Natural killer cell (primary cell): ENCODE results near the gene MORC1. TPM values are rescaled to one million over a fixed set of nuclear protein-coding genes. Genes with fewer than 3 reads are reported as not detected.

Experiments
- ATAC-seq, 3 donors: fragments of 150-1000 bp in 2 of 3; fragments of 200-7000 bp in 1 of 3; cut with Tn5 transposase; 1 replicate in 1 of 3; 2 replicates in 2 of 3; pipeline ENCODE4 v1.10.0; 2021; ENCODE audit warnings: mild to moderate bottlenecking in 2 of 3, moderate library complexity in 2 of 3
- DNase-seq, 2 donors: peaks; one replicate each; pipeline versions ENCODE4 v3.0.0 to v3.0.0-alpha.2; 2013 to 2021; ENCODE audit warnings: mixed read lengths in 1 of 2
- H3K27ac ChIP-seq: one replicate; pipeline ENCODE4 v1.5.1; 2013; ENCODE audit warnings: mild to moderate bottlenecking, low read length
- H3K27me3 ChIP-seq: one replicate; pipeline ENCODE4 v1.6.1; 2013; ENCODE audit warnings: low read length; ENCODE audit not compliant: control insufficient read depth, insufficient read depth
- H3K36me3 ChIP-seq: one replicate; pipeline ENCODE4 v1.6.1; 2013; ENCODE audit warnings: low read length; ENCODE audit not compliant: control insufficient read depth, insufficient read depth
- H3K4me1 ChIP-seq: one replicate; pipeline ENCODE4 v1.6.1; 2013; ENCODE audit warnings: low read length; ENCODE audit not compliant: control insufficient read depth, insufficient read depth
- H3K4me3 ChIP-seq: one replicate; pipeline ENCODE4 v1.5.1; 2013; ENCODE audit warnings: low read length
- H3K9me3 ChIP-seq: one replicate; pipeline ENCODE4 v1.6.1; 2013; ENCODE audit warnings: low read length; ENCODE audit not compliant: control insufficient read depth, insufficient read depth
- H3K27ac Mint-ChIP-seq, 2 donors: one replicate each; pipeline ENCODE4 v1.8.0; 2022; ENCODE audit warnings: mild to moderate bottlenecking in 2 of 2, mixed read lengths in 2 of 2, moderate library complexity in 1 of 2
- H3K27me3 Mint-ChIP-seq, 2 donors: one replicate each; pipeline ENCODE4 v1.8.0; 2022; ENCODE audit warnings: low read depth in 2 of 2, mixed read lengths in 2 of 2
- H3K36me3 Mint-ChIP-seq: one replicate; pipeline ENCODE4 v1.8.0; 2022; ENCODE audit warnings: mixed read lengths
- H3K4me1 Mint-ChIP-seq, 2 donors: one replicate each; pipeline ENCODE4 v1.8.0; 2022; ENCODE audit warnings: mixed read lengths in 2 of 2
- H3K4me3 Mint-ChIP-seq: one replicate; pipeline ENCODE4 v1.8.0; 2022; ENCODE audit warnings: mild to moderate bottlenecking, moderate library complexity, mixed read lengths
- H3K9me3 Mint-ChIP-seq, 2 donors: one replicate each; pipeline ENCODE4 v1.8.0; 2022; ENCODE audit warnings: mixed read lengths in 2 of 2
- CTCF ChIP-seq: fragments of 200-600 bp; IDR thresholded peaks from one replicate; pipeline ENCODE4 v1.8.0; 2022; ENCODE audit warnings: antibody characterized with exemption
- WGBS: methylation state at CpG from one replicate; pipeline ENCODE4 v1.1.7; 2013; ENCODE audit warnings: missing lambda C conversion rate; ENCODE audit not compliant: insufficient coverage; 5-methylcytosine and 5-hydroxymethylcytosine counted together
- intact Hi-C: fragments of 100-400 bp; cut with micrococcal nuclease; formaldehyde crosslinking; loops from one replicate; pipeline ENCODE4 v1.14.2; 2022
- total RNA-seq, 4 donors: library from RNA; stranded (reverse); fragments of 120-200 nt in 1 of 4; gene quantifications; one replicate each; pipeline versions ENCODE4 v1.2.3 to v1.2.4, GENCODE V29; 2013 to 2022

The MORC1 gene
- total RNA-seq, 3 donors from 2014 or later (not counting 1 experiment from before 2014, with no cell fraction given): 0.12 TPM; not detected in 2

GRCh38 chr3:109025896-109026295 lies 92.0 kb downstream of the MORC1 start:
- Histone ChIP-seq H3K9me3 (no peaks in the 10 kb centered on the region), H3K27ac (no peak overlapping the region), H3K27me3 (no peaks in the 10 kb centered on the region), H3K4me3 (no peak overlapping the region), H3K4me1 (no peaks in the 10 kb centered on the region), H3K36me3 (no peaks in the 10 kb centered on the region)
- peaks cover 0 to 13% of the 10 kb centered on the region in 2 donors for H3K27me3 Mint-ChIP-seq
- TF ChIP-seq CTCF: no peak
- H3K4me3 Mint-ChIP-seq: no peak overlapping the region
- no peaks in the 10 kb centered on the region for H3K4me1 Mint-ChIP-seq
- no peaks in the 10 kb centered on the region for H3K36me3 Mint-ChIP-seq
- no peaks in the 10 kb centered on the region for H3K9me3 Mint-ChIP-seq
- no peak for ATAC-seq
- H3K27ac Mint-ChIP-seq: no peak overlapping the region
- DNase-seq: no peak
- intact Hi-C loops: no loop called here

DNA sequence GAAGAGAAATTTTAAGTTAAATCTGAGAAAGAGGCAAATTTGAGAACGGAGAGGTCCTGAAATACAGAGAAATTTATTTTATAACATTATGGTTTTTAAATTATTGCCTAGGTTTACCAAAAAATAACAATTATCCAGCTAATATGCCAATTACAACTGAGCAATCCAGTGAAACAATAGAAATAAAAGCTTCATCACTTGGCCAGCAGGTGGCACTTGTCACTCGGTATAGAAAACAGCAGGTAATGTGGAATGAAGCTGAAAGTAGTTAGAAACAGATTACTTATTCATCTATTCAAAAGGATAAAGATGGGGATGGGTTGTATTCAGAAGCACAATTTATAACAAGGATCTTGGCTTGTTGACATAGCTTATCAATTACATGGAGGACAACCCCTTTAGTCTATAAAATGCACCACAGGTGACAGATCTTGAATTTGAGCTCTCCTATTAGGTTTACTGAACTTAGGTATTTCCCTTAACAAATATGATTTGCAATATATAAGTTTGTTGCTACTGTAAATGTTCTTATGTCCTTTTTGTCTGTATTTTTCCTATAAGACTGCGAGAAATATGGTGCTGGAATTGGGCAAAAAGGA lies 94.2 kb downstream of the MORC1 start:
- no peaks in the 10 kb centered on the region for H3K9me3 ChIP-seq
- H3K27me3 Mint-ChIP-seq: peaks cover 8 to 29% of the 10 kb centered on the region in 2 donors
- intact Hi-C loops: no loop called here
- H3K36me3 ChIP-seq: no peaks in the 10 kb centered on the region
- peak in 2 of 3 donors; percentile 47 to 52 for ATAC-seq
- H3K27ac ChIP-seq: no peak overlapping the region
- no peaks in the 10 kb centered on the region for H3K36me3 Mint-ChIP-seq
- no peaks in the 10 kb centered on the region for H3K9me3 Mint-ChIP-seq
- H3K4me1 Mint-ChIP-seq: no peaks in the 10 kb centered on the region
- H3K27me3 ChIP-seq: no peaks in the 10 kb centered on the region
- no peak overlapping the region for H3K27ac Mint-ChIP-seq
- peak in 1 of 2 donors; percentile 63 for DNase-seq
- peak; percentile 72 for TF ChIP-seq CTCF
- no CpG with 5 or more reads among the region's 3 CpGs for WGBS
- H3K4me3 Mint-ChIP-seq: no peak overlapping the region
- no peaks in the 10 kb centered on the region for H3K4me1 ChIP-seq
- no peak overlapping the region for H3K4me3 ChIP-seq

GRCh38 chr3:109023167-109023566 lies 94.8 kb downstream of the MORC1 start:
- H3K4me3 Mint-ChIP-seq: no peak overlapping the region
- H3K4me1 Mint-ChIP-seq: no peaks in the 10 kb centered on the region
- 75% methylated on average over 1 of the region's 1 CpG for WGBS
- ATAC-seq (no peak), DNase-seq (no peak)
- no peaks in the 10 kb centered on the region for H3K9me3 Mint-ChIP-seq
- intact Hi-C loops: no loop called here
- H3K36me3 Mint-ChIP-seq: no peaks in the 10 kb centered on the region
- H3K27ac Mint-ChIP-seq: no peak overlapping the region
- H3K36me3 ChIP-seq: no peaks in the 10 kb centered on the region
- H3K4me1 ChIP-seq: no peaks in the 10 kb centered on the region
- H3K27me3 Mint-ChIP-seq: peaks cover 8 to 30% of the 10 kb centered on the region in 2 donors
- no peak overlapping the region for H3K4me3 ChIP-seq
- no peaks in the 10 kb centered on the region for H3K27me3 ChIP-seq
- H3K9me3 ChIP-seq: no peaks in the 10 kb centered on the region
- H3K27ac ChIP-seq: no peak overlapping the region
- TF ChIP-seq CTCF: no peak

DNA sequence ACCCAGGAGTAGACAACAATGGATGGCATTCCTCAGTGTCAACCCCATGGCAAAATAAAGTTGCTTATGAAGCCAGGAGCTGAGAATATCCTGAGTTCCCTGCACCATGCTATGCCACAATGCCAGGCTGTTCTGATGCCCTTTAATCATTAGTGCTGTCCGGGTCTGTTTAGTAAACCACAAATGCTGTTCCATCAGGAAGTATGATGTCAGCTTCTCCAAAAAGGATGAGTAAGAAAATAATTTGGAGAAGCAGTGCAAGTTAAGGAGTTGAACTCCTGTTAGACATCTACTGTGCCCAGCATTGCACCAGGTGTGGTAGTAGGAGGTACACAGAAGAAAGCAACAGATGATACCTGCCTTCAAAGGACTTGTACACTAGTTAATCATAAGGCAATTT lies 96.4 kb downstream of the MORC1 start:
- no peak for TF ChIP-seq CTCF
- Mint-ChIP-seq H3K27me3 (peaks cover 8 to 30% of the 10 kb centered on the region in 2 donors), H3K4me3 (no peak overlapping the region), H3K27ac (no peak overlapping the region), H3K4me1 (no peaks in the 10 kb centered on the region), H3K9me3 (no peaks in the 10 kb centered on the region), H3K36me3 (no peaks in the 10 kb centered on the region)
- Histone ChIP-seq H3K27ac (no peak overlapping the region), H3K36me3 (no peaks in the 10 kb centered on the region), H3K4me1 (no peaks in the 10 kb centered on the region), H3K4me3 (no peak overlapping the region), H3K9me3 (no peaks in the 10 kb centered on the region), H3K27me3 (no peaks in the 10 kb centered on the region)
- DNase-seq (no peak), ATAC-seq (peak in 1 of 3 donors; percentile 17)
- WGBS: 16% methylated on average over 1 of the region's 1 CpG
- intact Hi-C loops: no loop called here
